Breast epithelium (tissue), 4 donors: ENCODE measurements around the gene TLR6. TPM values are rescaled to one million over a fixed set of nuclear protein-coding genes. Genes with fewer than 3 reads are reported as not detected.
A peak's percentile ranks its signal among the peaks of the same experiment; 100 is the strongest.

ENCODE experiments used
- DNase-seq, 2 donors: peaks; one replicate each; pipeline ENCODE4 v3.0.0-alpha.2; 2019; ENCODE audit warnings: low spot score in 2 of 2
- H3K27ac ChIP-seq, 2 donors: fragments of 200-600 bp; sonication (generic) in 1 of 2; one replicate each; pipeline ENCODE4 v1.5.1; 2016 to 2019; ENCODE audit warnings: mild to moderate bottlenecking in 1 of 2
- H3K27me3 ChIP-seq, 2 donors: fragments of 200-600 bp; sonication (generic) in 1 of 2; one replicate each; pipeline versions ENCODE4 v1.5.1 to v1.6.0; 2017 to 2019; ENCODE audit warnings: control low read depth in 1 of 2, mild to moderate bottlenecking in 1 of 2
- H3K36me3 ChIP-seq: fragments of 200-600 bp; one replicate; pipeline ENCODE4 v1.5.1; 2019
- H3K4me1 ChIP-seq, 2 donors: fragments of 200-600 bp; sonication (generic); one replicate each; pipeline ENCODE4 v1.5.1; 2016 to 2019; ENCODE audit warnings: control low read depth in 1 of 2
- H3K4me3 ChIP-seq, 3 donors: fragments of 200-600 bp; sonication (generic); 1 replicate in 2 of 3; 2 replicates in 1 of 3; pipeline ENCODE4 v1.5.1; 2016 to 2019; ENCODE audit warnings: mild to moderate bottlenecking in 3 of 3, moderate library complexity in 2 of 3
- H3K9me3 ChIP-seq, 2 donors: fragments of 200-600 bp; sonication (generic) in 1 of 2; one replicate each; pipeline ENCODE4 v1.5.1; 2016 to 2019; ENCODE audit warnings: control low read depth in 1 of 2
- CTCF ChIP-seq, 3 donors: fragments of 450-650 bp; IDR thresholded peaks; one replicate each; pipeline ENCODE4 v1.5.1; 2016 to 2017; ENCODE audit warnings: antibody characterized with exemption in 3 of 3, mild to moderate bottlenecking in 3 of 3, moderate library complexity in 3 of 3
- POLR2A ChIP-seq: fragments of 450-650 bp; IDR thresholded peaks from one replicate; pipeline ENCODE4 v1.6.1; 2016; ENCODE audit warnings: antibody characterized with exemption, mild to moderate bottlenecking, moderate library complexity
- POLR2AphosphoS5 ChIP-seq, 3 donors: sonication (generic); formaldehyde crosslinking; IDR thresholded peaks; one replicate each; pipeline ENCODE4 v1.6.1; 2017; ENCODE audit warnings: antibody characterized with exemption in 3 of 3
- intact Hi-C: fragments of 100-400 bp; cut with DNase I; formaldehyde crosslinking; loops from one replicate; pipeline ENCODE4 v1.15.1; 2023; ENCODE audit warnings: low total_unique reads
- total RNA-seq, 3 donors: library from RNA; depleted of rRNA; stranded (reverse); fragments of >200 nt; gene quantifications; one replicate each; pipeline ENCODE4 v1.1.0, GENCODE V29; 2016

TLR6 gene
- total RNA-seq, 3 donors from 2014 or later, result 5.2 to 7.6 (median 5.3) TPM

GRCh38 chr4:38859501-38859900 is 2.9 kb upstream of the TLR6 start:
- H3K27me3 ChIP-seq, result no peaks in the 10 kb centered on the region
- intact Hi-C loops, result no loop called here
- H3K27ac ChIP-seq, result no peak overlapping the region
- TF ChIP-seq POLR2AphosphoS5 (IDR thresholded peaks at IDR 0.05) (no peak), POLR2A (no peak), CTCF (IDR thresholded peaks at IDR 0.05) (no peak)
- H3K4me3 ChIP-seq, result no peak overlapping the region
- peaks cover 0 to 7% of the 10 kb centered on the region in 2 donors for H3K4me1 ChIP-seq
- no peak for DNase-seq
- H3K36me3 ChIP-seq, result no peaks in the 10 kb centered on the region
- H3K9me3 ChIP-seq, result no peaks in the 10 kb centered on the region

GRCh38 chr4:38858097-38858420 is 1.4 kb upstream of the TLR6 start:
- peak in 1 of 2 donors; percentile 28 for DNase-seq
- Histone ChIP-seq H3K4me3 (no peak overlapping the region), H3K9me3 (no peaks in the 10 kb centered on the region), H3K27me3 (no peaks in the 10 kb centered on the region), H3K36me3 (no peaks in the 10 kb centered on the region), H3K4me1 (peaks cover 0 to 15% of the 10 kb centered on the region in 2 donors), H3K27ac (peak overlapping the region; percentile 69 to 83)
- intact Hi-C loops, result no loop called here
- no peak for TF ChIP-seq POLR2A
- no peak for TF ChIP-seq CTCF (IDR thresholded peaks at IDR 0.05)
- TF ChIP-seq POLR2AphosphoS5 (IDR thresholded peaks at IDR 0.05), result no peak

- H3K9me3 ChIP-seq, result no peaks in the 10 kb centered on the region
- H3K27ac ChIP-seq, result peak overlapping the region; percentile 69 to 83
- no peak overlapping the region for H3K4me3 ChIP-seq
- no peaks in the 10 kb centered on the region for H3K36me3 ChIP-seq
- H3K4me1 ChIP-seq, result peaks cover 0 to 15% of the 10 kb centered on the region in 2 donors
- no peaks in the 10 kb centered on the region for H3K27me3 ChIP-seq
- TF ChIP-seq CTCF (IDR thresholded peaks at IDR 0.05) (no peak), POLR2AphosphoS5 (IDR thresholded peaks at IDR 0.05) (peak in 2 of 3 donors; percentile 5 to 62)
- intact Hi-C loops, result no loop called here
- peak in 1 of 2 donors; percentile 73 for DNase-seq
These were observed 908 bp upstream of the TLR6 start for GRCh38 chr4:38857354-38858096.

- TF ChIP-seq POLR2AphosphoS5 (IDR thresholded peaks at IDR 0.05) (no peak), CTCF (IDR thresholded peaks at IDR 0.05) (no peak), POLR2A (no peak)
- Histone ChIP-seq H3K27me3 (no peaks in the 10 kb centered on the region), H3K27ac (peak overlapping the region in 1 of 2 donors; percentile 69), H3K36me3 (no peaks in the 10 kb centered on the region), H3K4me1 (peaks cover 0 to 15% of the 10 kb centered on the region in 2 donors), H3K9me3 (no peaks in the 10 kb centered on the region), H3K4me3 (peak overlapping the region; percentile 8 to 23 (median 22))
- intact Hi-C loops, result no loop called here
- no peak for DNase-seq
These were observed 571 bp downstream of the TLR6 start for GRCh38 chr4:38856046-38856445.

GRCh38 chr4:38855466-38855865 is 1.2 kb downstream of the TLR6 start:
- Histone ChIP-seq H3K27me3 (no peaks in the 10 kb centered on the region), H3K4me1 (peaks cover 0 to 15% of the 10 kb centered on the region in 2 donors), H3K9me3 (no peaks in the 10 kb centered on the region), H3K4me3 (no peak overlapping the region), H3K27ac (no peak overlapping the region), H3K36me3 (no peaks in the 10 kb centered on the region)
- DNase-seq, result no peak
- intact Hi-C loops, result no loop called here
- TF ChIP-seq CTCF (IDR thresholded peaks at IDR 0.05) (no peak), POLR2A (no peak), POLR2AphosphoS5 (IDR thresholded peaks at IDR 0.05) (no peak)
